ENCODE data around the gene SYNGR3.

DNA sequence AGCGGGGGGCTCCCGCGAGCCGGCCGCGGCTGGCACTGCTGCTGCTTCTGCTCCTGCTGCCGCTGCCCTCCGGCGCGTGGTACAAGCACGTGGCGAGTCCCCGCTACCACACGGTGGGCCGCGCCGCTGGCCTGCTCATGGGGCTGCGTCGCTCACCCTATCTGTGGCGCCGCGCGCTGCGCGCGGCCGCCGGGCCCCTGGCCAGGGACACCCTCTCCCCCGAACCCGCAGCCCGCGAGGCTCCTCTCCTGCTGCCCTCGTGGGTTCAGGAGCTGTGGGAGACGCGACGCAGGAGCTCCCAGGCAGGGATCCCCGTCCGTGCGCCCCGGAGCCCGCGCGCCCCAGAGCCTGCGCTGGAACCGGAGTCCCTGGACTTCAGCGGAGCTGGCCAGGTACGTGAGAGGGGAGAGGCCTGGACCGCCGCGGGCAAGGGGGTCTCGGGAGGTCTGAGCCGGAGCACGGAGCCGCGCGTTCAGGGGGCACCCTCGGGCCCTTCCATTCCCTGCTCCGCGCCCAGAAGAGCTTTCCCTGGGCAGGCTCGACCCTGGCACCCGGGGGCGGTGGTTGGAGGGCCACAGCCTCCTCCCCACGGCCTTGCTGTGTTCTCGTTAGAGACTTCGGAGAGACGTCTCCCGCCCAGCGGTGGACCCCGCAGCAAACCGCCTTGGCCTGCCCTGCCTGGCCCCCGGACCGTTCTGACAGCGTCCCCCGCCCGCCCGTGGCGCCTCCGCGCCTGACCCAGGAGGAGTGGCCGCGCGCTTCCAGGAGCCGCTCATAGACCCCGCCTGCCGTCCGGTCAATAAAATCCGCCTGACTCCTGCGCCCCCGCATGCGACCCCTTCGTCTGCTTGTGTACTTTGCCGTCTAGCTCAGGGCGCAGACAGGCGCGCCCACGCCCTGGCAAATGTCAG is 30.4 kb downstream of the SYNGR3 start:
- TF ChIP-seq, protein P1, sequence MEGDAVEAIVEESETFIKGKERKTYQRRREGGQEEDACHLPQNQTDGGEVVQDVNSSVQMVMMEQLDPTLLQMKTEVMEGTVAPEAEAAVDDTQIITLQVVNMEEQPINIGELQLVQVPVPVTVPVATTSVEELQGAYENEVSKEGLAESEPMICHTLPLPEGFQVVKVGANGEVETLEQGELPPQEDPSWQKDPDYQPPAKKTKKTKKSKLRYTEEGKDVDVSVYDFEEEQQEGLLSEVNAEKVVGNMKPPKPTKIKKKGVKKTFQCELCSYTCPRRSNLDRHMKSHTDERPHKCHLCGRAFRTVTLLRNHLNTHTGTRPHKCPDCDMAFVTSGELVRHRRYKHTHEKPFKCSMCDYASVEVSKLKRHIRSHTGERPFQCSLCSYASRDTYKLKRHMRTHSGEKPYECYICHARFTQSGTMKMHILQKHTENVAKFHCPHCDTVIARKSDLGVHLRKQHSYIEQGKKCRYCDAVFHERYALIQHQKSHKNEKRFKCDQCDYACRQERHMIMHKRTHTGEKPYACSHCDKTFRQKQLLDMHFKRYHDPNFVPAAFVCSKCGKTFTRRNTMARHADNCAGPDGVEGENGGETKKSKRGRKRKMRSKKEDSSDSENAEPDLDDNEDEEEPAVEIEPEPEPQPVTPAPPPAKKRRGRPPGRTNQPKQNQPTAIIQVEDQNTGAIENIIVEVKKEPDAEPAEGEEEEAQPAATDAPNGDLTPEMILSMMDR (IDR thresholded peaks at IDR 0.05; ENCODE audit: insufficient read depth, low read depth, low read length) = no peak
- TF ChIP-seq EZH2 (IDR thresholded peaks at IDR 0.05; ENCODE audit: insufficient read depth, low read length) = peak; percentile 62
